SK-N-DZ (cell line): ENCODE results near the gene PPM1H.
"Not testable (repeated sequence)": the region's sequence is repeated elsewhere in the genome, so short reads cannot be mapped to it uniquely, and the experiment has no call there.

Experiments used
- DNase-seq: peaks from one replicate; pipeline ENCODE4 v3.0.0-alpha.2; 2015; ENCODE audit warnings: low spot score

PPM1H gene

GRCh38 chr12:62737615-62738014 lies 197.3 kb downstream of the PPM1H start:
- DNase-seq, result no peak

- DNase-seq, result no peak
Measured at GRCh38 chr12:62737188-62737587, 197.8 kb downstream of the PPM1H start.

GRCh38 chr12:62736596-62736995 lies 198.4 kb downstream of the PPM1H start:
- DNase-seq, result no peak

- DNase-seq, result no peak
Measured at GRCh38 chr12:62732861-62733427, 202.0 kb downstream of the PPM1H start.

- DNase-seq, result no peak
Measured at GRCh38 chr12:62731055-62731820, 203.7 kb downstream of the PPM1H start.

DNA sequence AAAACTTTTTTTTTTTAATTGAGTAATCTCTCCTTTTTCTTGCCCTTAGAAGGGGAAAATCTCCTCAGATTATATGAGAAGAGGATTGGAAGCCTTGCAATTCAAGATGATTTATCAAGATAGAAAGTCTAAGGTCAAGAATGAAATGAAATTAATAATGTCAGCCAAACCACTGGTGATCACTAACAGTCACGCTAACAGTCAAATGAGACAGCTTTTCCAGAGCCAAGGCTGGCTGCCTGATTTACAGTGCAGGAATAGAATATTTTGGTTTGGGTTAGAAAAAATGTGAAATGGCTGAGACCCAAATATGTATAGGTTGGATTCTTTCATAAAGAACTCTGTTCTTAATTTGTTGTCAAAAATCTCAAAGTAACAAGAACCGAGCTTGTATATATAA lies 204.3 kb downstream of the PPM1H start:
- no peak for DNase-seq

DNA sequence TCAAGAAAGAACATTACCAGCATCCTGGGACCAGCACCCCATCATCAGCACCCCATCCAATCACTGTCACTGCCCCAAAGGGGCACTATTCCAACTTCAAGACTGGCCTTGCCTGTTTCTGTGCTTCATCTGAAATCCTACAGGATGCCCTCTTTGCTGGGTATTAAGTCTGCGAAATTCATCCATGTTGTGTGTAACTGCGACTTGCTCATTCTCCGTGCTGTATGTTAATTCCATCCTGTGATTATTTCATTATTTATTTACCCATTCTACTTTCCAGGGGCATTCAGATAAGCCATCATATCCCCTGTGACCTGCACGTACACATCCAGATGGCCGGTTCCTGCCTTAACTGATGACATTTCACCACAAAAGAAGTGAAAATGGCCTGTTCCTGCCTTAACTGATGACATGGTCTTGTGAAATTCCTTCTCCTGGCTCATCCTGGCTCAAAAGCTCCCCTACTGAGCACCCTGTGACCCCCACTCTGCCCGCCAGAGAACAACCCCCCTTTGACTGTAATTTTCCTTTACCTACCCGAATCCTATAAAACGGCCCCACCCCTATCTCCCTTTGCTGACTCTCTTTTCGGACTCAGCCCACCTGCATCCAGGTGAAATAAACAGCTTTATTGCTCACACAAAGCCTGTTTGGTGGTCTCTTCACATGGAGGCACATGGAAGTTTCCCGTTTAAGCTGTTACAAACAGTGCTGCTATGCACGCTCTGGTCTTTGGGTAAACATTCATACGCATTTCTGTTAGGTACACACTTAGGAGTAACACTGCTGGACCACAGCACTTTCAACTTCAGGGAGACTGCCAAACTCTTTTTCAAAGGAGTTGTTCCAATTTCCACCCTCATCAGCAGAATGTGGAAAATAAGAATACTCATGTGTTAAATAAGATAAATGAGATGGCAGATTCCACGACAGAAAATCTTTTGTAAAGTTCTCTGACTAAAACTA lies 205.1 kb downstream of the PPM1H start:
- not testable (repeated sequence) for DNase-seq

GRCh38 chr12:62728741-62729140 lies 206.2 kb downstream of the PPM1H start:
- DNase-seq, result no peak

DNA sequence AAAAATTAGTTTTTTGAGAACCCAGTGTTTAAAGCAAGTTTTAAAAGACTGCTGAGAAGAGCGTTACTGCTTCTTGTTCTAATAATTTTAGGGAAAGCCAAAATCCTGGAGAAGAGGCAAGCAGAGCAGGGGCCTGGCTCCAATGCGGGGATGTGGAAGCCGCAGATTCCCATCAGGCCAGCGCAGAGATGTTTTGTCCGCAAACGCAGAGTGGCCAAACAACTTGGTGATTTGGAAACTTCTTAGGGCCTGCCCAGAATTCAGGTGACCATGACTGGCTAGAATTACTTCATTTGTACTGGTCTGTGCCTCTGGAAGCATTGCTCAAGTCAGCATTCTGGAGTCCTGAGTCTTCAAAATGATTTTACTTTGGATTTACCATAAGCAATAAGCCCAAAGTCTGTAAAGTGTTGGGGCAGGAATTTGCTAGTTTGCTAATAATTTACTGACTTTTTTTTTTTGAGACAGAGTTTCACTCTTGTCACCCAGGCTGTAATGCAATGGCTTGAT lies 208.4 kb downstream of the PPM1H start:
- no peak for DNase-seq

GRCh38 chr12:62725781-62726180 lies 209.2 kb downstream of the PPM1H start:
- DNase-seq, result no peak

GRCh38 chr12:62724947-62725451 lies 210.0 kb downstream of the PPM1H start:
- no peak for DNase-seq

DNA sequence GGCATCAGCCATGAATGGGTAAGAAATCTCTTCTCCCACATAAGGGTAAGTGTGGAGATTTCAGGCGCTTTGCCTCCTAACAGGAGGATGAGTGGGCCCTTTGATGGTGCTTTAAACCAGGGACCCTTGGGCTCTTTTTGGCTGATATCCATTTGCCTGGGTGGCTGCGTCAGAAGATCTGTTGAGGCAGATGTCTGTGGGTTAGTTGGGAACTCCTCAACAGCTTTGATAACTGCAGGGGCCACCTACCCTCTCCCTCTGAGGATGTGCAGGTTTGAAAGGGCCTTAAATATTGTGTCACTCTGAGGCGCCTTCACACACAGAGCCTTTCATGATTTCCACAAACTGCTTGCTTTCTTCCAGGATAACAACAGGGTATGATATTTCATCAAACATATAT lies 210.7 kb downstream of the PPM1H start:
- no peak for DNase-seq

- DNase-seq, result no peak
Measured at GRCh38 chr12:62722971-62723680, 211.8 kb downstream of the PPM1H start.

DNA sequence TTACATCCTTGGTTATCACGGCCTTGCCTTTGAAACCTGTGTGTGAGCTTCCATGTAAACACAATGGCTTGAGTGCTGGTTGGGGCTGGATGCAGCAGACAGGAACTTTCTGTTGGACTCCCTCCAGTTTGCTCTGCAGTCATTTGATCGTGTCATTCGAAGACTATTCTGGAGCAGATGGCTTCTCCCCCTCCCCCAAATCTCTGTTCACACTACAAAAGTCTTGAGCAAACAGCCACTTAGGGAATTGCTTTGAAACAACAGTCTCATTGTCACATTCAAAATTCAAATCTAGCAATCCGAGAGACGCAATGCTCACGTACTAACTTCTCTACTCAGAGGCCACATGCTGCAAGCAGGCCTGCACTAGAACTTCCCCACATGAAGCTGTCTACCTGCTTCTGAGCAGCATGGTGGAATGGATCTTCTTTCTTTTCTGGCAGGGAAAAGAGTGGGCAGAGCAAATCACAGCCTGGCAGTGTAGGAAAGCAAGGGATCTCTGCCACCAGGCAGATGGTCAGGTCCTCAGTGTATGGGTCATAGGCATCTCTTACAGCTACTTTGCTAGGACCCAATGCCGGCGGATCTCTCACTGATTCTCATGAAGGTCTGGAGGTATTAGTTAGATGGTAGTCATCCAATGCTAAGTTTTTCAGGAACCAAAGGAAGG lies 214.2 kb downstream of the PPM1H start:
- no peak for DNase-seq

DNA sequence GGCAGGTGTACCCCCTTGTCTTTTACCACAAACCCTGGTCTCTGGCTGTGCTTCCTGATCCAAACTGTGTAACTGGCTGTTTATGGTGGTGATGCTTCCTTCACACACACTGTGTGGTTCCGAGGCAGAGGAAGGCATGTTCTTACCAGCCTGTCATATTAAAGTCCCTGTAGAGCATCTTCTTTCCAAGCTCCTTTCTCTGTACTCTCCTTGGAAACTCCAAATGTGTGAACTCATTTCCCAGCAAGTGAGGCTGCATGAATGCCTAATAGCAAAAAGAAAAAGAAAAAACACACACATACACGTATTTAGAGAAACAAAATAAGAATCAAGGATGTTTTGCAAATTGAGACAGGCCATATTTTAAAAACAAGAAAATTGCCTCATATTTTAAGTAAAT lies 214.9 kb downstream of the PPM1H start:
- no peak for DNase-seq

GRCh38 chr12:62718762-62719426 lies 216.1 kb downstream of the PPM1H start:
- DNase-seq, result no peak

GRCh38 chr12:62717643-62718042 lies 217.3 kb downstream of the PPM1H start:
- no peak for DNase-seq

DNA sequence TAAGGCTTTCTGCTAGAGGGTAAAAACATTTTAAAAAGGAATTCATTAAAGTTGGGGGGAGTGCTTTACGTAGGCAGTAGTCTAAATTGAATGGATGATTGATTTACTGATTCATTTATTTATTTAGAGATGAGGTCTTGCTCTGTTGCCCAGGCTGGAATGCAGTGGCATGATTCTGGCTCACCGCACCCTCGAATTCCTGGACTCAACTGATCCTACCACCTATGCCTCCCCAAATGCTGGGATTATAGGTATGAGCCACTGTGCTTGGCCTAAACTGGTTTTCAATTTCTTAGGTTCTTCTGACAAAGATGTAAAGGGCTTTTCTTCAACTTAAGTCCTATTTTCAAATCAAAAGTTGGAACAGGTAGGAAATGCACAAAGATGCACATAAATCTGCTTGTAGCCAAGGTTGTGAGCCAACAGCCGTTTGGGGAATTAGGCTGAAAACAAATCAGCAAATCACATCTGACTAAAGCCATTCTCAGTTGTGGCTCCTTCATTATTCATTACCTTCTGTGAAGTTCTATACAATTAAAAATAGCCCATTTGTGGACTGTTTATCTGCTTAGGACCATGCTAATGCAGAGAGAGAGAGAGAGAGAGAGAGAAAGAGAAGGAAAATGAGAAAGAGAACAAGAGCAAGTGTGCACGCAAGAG lies 218.0 kb downstream of the PPM1H start:
- DNase-seq, result no peak

- DNase-seq, result no peak
Measured at GRCh38 chr12:62716037-62716436, 218.9 kb downstream of the PPM1H start.
